HG02840 (cell line): ENCODE results near the gene GEMIN8.

Experiments
- ATAC-seq: cut with Tn5 transposase; IDR thresholded peaks from one replicate; pipeline ENCODE4 v1.9.1; 2021; ENCODE audit warnings: mild to moderate bottlenecking, moderate library complexity, moderate number of reproducible peaks; ENCODE audit not compliant: unreplicated experiment, low FRiP score

The GEMIN8 gene

DNA sequence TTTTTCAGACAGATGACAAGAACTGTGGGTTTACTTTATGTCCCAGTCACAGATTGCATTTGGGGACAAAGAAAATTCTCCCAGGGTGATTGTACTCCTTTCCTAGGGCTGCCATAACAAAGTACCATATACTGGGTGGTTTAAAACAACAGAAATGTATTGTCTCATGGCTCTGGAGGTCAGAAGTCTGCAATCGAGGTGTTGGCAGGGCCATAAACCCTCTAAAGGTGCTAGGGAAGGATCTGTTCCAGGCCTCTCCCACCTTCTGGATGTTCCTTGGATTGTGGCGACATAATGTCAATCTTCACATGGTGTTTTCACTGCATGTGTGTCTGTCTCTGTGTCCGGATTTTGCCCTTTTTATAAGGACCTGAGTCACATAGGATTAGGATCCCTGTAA, 12.3 kb downstream of the GEMIN8 start:
- ATAC-seq = no peak

DNA sequence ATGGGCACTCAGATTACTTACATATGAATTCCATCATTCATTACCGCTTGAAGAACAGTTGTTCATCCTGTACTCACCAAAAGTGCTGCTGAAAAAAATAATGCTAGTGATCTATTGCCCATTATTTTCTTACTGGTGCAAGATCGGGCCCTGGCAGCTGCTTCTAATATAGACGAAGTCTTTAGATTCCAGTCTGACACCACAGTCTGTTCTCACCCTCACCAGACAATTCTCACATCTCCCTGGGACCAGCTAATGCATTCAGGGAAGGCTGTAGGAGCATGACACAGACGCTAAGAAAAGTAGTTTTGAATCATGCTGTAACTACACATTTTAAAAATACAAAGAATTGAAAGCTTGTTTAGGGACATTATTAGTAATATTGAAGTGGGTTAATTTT, 13.8 kb downstream of the GEMIN8 start:
- no peak for ATAC-seq

DNA sequence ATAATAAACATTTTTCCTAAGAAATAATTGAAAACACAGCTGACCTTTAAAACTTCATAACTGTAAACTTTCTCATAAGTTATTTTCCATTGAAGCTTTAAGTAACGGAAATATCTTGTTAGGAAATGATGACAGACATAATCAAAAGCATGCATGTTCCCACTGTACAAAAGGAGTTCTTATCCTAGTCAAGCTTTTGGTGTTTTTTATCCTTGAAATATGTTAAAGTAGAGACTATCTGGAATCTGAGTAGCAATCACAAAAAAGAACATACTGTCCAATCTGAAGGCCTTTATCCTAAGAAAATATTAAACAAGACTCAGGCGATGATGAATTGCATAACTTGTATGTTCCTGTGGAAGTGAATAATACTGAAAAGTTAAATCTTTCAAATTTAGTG, 14.4 kb downstream of the GEMIN8 start:
- no peak for ATAC-seq

DNA sequence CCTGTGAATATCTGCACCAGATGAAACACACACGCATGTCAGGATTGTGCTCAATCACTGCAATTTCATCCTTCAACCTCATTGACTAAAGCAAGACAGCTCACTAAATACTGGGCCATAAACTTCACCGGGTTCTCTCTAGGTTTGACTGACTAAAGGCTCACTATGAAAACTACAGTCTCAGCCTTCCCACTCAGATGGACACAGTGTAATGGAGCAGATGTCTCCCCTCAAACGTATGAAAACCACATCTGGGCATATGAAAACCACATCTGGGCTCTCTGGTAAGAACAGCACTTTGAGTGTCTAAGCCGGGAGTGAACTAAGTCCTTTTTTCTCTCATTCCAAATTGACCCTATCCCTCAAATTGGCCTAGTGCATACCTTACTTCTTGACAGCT, 15.2 kb downstream of the GEMIN8 start:
- ATAC-seq = no peak

- no peak for ATAC-seq
Measured at GRCh38 chrX:14013054-14013453, 16.6 kb downstream of the GEMIN8 start.

GRCh38 chrX:14010566-14010965, 19.1 kb downstream of the GEMIN8 start:
- no peak for ATAC-seq

DNA sequence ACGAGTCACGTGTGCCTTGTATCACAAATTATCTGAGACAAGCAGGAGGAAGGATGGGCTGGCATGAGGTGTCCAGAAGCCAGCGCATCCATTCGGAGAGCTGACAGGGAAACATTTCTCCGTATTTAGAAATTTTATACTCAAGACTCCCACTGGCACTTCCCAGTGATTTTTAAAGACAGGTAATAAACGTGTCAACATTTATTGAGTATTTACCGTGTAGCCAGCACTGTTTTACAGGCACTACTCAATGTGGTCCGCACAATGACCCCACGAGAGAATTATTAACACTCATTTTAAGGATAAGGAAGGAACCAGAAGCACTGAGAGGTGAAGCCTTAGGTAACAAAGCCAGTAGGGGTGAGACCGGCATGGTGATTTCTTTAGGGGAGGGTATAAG, 23.2 kb downstream of the GEMIN8 start:
- no peak for ATAC-seq

DNA sequence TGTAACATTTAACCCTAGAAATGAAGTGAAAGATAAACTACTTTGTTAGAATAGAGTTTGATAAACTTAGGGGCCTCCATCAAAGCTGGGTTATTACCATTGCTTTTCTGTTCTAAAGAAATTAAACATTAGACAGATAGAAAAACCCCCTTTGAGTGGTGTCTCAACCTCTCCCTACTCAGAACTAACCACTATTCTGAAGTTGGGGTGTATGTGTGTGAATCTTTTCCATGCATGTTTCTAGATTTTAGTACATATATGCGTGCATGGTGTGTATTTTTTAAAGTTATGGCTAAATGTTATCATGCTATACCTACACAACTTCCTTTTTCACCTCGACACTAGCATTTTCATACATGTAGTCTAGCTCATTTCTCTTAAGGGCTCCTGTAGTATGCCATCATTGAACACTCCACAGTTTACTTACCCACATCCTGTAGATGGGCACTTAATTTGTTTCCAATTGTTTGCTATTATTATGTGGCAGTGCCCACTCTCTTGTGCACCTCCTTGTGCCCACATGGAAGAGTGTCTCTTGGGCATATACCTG, 25.7 kb downstream of the GEMIN8 start:
- no peak for ATAC-seq

DNA sequence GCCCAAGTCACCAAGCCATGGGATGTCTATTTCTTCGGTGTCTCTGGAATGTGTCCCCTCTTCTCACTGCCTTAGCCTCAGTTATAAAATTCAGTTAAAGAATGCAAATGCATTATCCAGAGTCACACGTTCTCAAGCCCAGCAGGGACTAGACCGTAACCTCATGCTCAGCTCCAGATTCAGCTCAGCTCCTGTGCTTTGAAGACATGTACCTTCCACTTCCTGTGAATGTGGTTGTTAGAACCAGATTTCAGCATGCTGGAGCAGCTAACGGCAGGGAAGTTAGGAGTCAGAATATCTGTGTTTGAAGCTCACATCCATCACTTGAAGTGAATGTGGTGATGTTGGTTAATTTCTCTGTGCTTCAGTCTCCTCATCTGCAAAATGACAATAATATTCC, 26.7 kb downstream of the GEMIN8 start:
- ATAC-seq = no peak

DNA sequence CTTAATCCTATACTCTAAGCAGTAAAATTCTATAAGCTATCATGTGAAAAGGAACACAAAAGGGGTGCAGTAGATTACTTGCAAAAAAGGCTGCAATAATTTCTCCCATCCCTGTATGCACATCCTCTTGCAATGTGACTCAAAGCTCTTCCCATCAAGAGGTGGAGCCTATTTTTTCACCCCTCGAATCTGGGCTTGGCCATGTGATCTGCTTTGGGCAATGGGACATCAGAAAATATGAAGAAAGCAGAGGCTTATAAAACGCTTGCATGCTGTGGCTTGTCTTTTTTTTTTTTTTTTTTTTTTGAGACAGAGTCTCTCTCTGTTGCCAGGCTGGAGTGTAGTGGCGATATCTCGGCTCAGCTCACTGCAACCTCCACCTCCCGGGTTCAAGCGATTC, 33.0 kb downstream of the GEMIN8 start:
- no peak for ATAC-seq

GRCh38 chrX:13994536-13995080, 35.1 kb downstream of the GEMIN8 start:
- ATAC-seq = no peak

GRCh38 chrX:13994104-13994503, 35.6 kb downstream of the GEMIN8 start:
- no peak for ATAC-seq

DNA sequence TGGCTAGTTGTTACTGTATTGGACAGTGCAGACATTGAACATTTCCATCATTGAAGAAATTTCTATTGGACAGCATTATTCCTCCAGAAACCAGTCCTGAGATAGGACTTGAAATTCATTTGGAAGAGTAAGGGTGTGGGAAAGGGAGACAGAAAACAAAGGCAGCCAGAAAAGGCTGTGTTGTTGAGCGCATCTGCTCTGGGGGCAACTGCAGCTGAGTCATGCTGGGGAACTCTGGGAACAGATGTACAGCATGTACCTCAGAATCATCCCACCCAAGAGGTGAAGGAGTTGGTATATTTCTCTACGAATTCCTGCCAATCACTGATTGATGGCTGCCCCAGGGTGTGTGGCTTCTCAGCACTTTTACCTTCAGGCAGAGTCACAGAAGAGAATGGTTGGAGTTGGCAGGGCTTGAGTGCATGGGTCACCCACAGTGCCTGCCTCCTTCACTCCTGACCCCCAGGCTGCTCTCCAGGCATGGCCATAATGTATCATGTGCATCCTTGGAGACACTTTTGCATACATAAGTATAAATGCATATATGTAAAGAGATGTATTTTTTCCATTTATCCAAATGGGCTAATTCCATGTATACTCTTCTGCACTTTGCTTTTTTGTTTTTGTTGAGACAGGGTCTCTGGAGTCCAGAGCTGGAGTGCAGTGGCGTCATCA, 39.4 kb downstream of the GEMIN8 start:
- no peak for ATAC-seq

- ATAC-seq = no peak
Measured at GRCh38 chrX:13985697-13986435, 43.8 kb downstream of the GEMIN8 start.

DNA sequence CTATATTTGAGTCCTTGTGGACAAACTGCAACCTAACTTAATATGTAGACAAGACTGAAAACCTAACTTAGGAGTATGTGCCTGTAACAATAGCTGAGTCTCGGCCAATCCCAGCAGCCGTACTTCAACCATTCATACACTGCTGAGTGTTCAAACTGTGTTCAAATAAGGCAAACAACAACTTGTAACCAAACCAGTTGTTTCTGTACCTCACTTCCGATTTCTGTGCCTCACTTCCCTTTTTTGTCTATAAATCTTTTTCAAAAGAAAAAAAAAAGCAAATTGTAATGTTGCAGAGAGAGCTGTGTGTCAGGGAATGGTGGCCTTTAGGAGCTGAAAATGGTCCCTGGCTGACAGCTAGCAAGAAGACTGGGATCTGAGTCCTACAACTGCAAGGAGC, 46.0 kb downstream of the GEMIN8 start:
- ATAC-seq = no peak

GRCh38 chrX:13968198-13968597, 61.5 kb downstream of the GEMIN8 start:
- ATAC-seq = no peak

GRCh38 chrX:13967636-13968035, 62.1 kb downstream of the GEMIN8 start:
- no peak for ATAC-seq

- no peak for ATAC-seq
Measured at GRCh38 chrX:13966793-13967125, 62.9 kb downstream of the GEMIN8 start.

- no peak for ATAC-seq
Measured at GRCh38 chrX:13966071-13966792, 63.5 kb downstream of the GEMIN8 start.

DNA sequence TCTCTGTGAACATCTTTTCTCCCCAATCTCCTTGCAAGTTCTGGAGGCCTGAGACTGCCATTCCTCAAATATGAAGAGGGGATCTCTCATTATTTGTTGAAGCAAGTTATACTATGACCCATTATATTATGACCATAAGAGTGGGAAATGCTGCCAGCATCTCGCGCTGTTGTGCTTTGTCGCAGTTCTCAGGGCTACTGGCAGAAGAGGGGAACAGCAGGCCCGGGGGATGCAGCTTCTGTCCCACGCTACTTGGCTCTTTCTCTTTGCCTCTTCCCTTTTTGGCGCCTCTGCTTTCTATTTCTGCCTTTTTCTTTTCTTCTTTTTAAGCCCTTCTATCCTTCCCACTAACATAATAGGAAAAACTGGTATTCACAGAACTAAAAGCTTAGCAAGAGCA, 64.2 kb downstream of the GEMIN8 start:
- no peak for ATAC-seq

DNA sequence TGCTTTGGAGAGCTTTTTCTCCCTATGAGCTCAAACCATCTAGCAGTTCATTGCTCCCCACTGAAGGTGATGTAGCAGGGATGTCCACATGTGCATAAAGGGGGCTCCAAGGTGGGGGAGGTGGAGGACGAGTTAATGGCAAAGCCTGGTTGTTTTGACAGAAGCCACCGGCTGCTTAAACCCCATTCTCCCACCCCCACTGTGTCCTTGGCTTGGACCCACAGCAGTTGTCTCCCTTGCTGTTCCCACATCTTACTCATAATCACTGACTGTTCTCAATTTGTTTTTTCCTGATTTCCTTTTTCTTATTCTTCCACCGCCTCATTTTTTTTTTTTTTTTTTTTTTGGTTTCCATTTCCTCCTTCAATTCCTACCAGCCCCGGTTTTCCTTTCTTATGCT, 72.7 kb downstream of the GEMIN8 start:
- ATAC-seq = no peak
